GM12878 (cell line): ENCODE results near the gene FEZF2. TPM values are rescaled to one million over a fixed set of nuclear protein-coding genes. Genes with fewer than 3 reads are reported as not detected.

Experiments
- ATAC-seq: fragments of 200-7000 bp; cut with Tn5 transposase; 3 replicates; pipeline ENCODE4 v1.9.1; 2020; ENCODE audit warnings: mild to moderate bottlenecking, moderate library complexity
- Bru-seq: library from RNA; stranded (reverse); fragments of 400-500 nt; gene quantifications from one replicate; lab custom pipeline; 2021; lab: Mats Ljungman, UMichigan
- BruChase-seq, 2 experiments: library from RNA; stranded (reverse); fragments of 400-500 nt; gene quantifications; one replicate each; lab custom pipeline; 2021; lab: Mats Ljungman, UMichigan
- BruUV-seq: library from RNA; stranded (reverse); fragments of 400-500 nt; replicated peaks from 2 replicates; lab custom pipeline; 2021; lab: Mats Ljungman, UMichigan
- CTCF ChIA-PET: fragments of 300-600 bp; sonication (Branson Sonifier 250); formaldehyde crosslinking; extraction: SDS; loops from one replicate; lab custom pipeline; 2021; ENCODE audit warnings: inconsistent platforms; lab: Yijun Ruan, JAX
- POLR2A ChIA-PET: fragments of 350-600 bp; formaldehyde crosslinking; extraction: SDS; loops from one replicate; lab custom pipeline; 2021; ENCODE audit warnings: inconsistent platforms; lab: Charles Lee
- RAD21 ChIA-PET: fragments of 300-600 bp; sonication (Branson Sonifier 250); formaldehyde crosslinking; loops from one replicate; lab custom pipeline; 2023; ENCODE audit warnings: antibody characterized with exemption; ENCODE audit not compliant: unreplicated experiment; lab: Charles Lee
- SMC1A ChIA-PET: fragments of 300-600 bp; sonication (Branson Sonifier 250); formaldehyde crosslinking; loops from one replicate; lab custom pipeline; 2023; ENCODE audit not compliant: unreplicated experiment, uncharacterized antibody; lab: Charles Lee
- DNase-seq: peaks from one replicate; pipeline ENCODE4 v3.0.0-alpha.2; 2011; ENCODE audit warnings: low read depth, low spot score
- FAIRE-seq: peaks from 3 replicates; lab custom pipeline; 2011; peaks lifted over from hg19 to GRCh38; lab: Jason Lieb, UNC
- H2AFZ ChIP-seq: 2 replicates; pipeline ENCODE4 v1.6.0; 2011; ENCODE audit warnings: low read depth, low read length, control low read depth; ENCODE audit not compliant: control insufficient read depth
- H3K27ac ChIP-seq: 2 replicates; pipeline ENCODE4 v1.5.1; 2011; ENCODE audit warnings: control low read depth; ENCODE audit not compliant: control insufficient read depth, insufficient read depth
- H3K27me3 ChIP-seq, 2 experiments: replicated peaks in 1 of 2; 2 replicates each; pipeline versions ENCODE4 v1.6.0 to v1.6.1; 2011; ENCODE audit warnings: low read length in 1 of 2; ENCODE audit not compliant: control insufficient read depth in 2 of 2, insufficient read depth in 2 of 2
- H3K36me3 ChIP-seq, 2 experiments: 2 replicates each; pipeline ENCODE4 v1.5.1; 2011; ENCODE audit warnings: low read length in 1 of 2; ENCODE audit not compliant: control insufficient read depth in 2 of 2, insufficient read depth in 2 of 2
- H3K4me1 ChIP-seq: 2 replicates; pipeline ENCODE4 v1.6.1; 2011; ENCODE audit warnings: mild to moderate bottlenecking, low read length, moderate library complexity, mixed read lengths; ENCODE audit not compliant: control insufficient read depth, insufficient read depth
- H3K4me2 ChIP-seq: 2 replicates; pipeline ENCODE4 v1.6.0; 2011; ENCODE audit warnings: control low read depth; ENCODE audit not compliant: control insufficient read depth, insufficient read depth
- H3K4me3 ChIP-seq: fragments of 200-600 bp; sonication (generic); 2 replicates; pipeline ENCODE4 v1.5.1; 2016
- H3K79me2 ChIP-seq: 2 replicates; pipeline ENCODE4 v1.6.0; 2011; ENCODE audit warnings: low read length; ENCODE audit not compliant: control insufficient read depth, insufficient read depth
- H3K9ac ChIP-seq: 2 replicates; pipeline ENCODE4 v1.8.0; 2011; ENCODE audit warnings: low read length, control low read depth, mixed read lengths; ENCODE audit not compliant: control insufficient read depth, insufficient read depth
- H3K9me3 ChIP-seq: replicated peaks from 3 replicates; pipeline ENCODE4 v1.5.1; 2011; ENCODE audit warnings: mild to moderate bottlenecking, low read length; ENCODE audit not compliant: control insufficient read depth, insufficient read depth
- H4K20me1 ChIP-seq: 2 replicates; pipeline ENCODE4 v1.6.0; 2011; ENCODE audit not compliant: control insufficient read depth, insufficient read depth
- ATF7 ChIP-seq: fragments of 450-650 bp; IDR thresholded peaks from 2 replicates; pipeline ENCODE4 v1.6.1; 2016; ENCODE audit warnings: low read depth, mild to moderate bottlenecking
- BCL3 ChIP-seq: IDR thresholded peaks from 2 replicates; pipeline ENCODE4 v1.6.1; 2011; ENCODE audit warnings: borderline replicate concordance, low read depth, mild to moderate bottlenecking, moderate library complexity, low read length; ENCODE audit not compliant: insufficient read depth, poor library complexity, severe bottlenecking
- CBX3 ChIP-seq: fragments of 200-600 bp; sonication (generic); IDR thresholded peaks from 2 replicates; pipeline ENCODE4 v1.6.1; 2016; ENCODE audit warnings: low read depth, borderline replicate concordance
- CREM ChIP-seq: IDR thresholded peaks from 2 replicates; pipeline ENCODE4 v1.6.1; 2014; ENCODE audit warnings: antibody characterized with exemption, low read depth
- JUND ChIP-seq: IDR thresholded peaks from 2 replicates; pipeline ENCODE4 v1.6.1; 2012; ENCODE audit warnings: low read depth, mild to moderate bottlenecking, low read length, improper control_type of control experiment, moderate library complexity
- MEF2A ChIP-seq: IDR thresholded peaks from 2 replicates; pipeline ENCODE4 v1.6.1; 2011; ENCODE audit warnings: low read depth, mild to moderate bottlenecking, low read length, moderate library complexity; ENCODE audit not compliant: insufficient read depth
- NFXL1 ChIP-seq: fragments of 450-650 bp; IDR thresholded peaks from 2 replicates; pipeline ENCODE4 v1.6.1; 2017; ENCODE audit warnings: antibody characterized with exemption, mild to moderate bottlenecking, borderline replicate concordance
- RBBP5 ChIP-seq: fragments of 200-600 bp; sonication (generic); conservative IDR thresholded peaks from 2 replicates; pipeline ENCODE4 v1.6.1; 2016
- RELA ChIP-seq: fragments of 450-650 bp; IDR thresholded peaks from 2 replicates; pipeline ENCODE4 v1.8.0; 2014; ENCODE audit warnings: borderline replicate concordance; ENCODE audit not compliant: partially characterized antibody
- RUNX3 ChIP-seq: IDR thresholded peaks from 2 replicates; pipeline ENCODE4 v1.6.1; 2012; ENCODE audit warnings: low read length, inconsistent platforms
- SKIL ChIP-seq: fragments of 450-650 bp; IDR thresholded peaks from 2 replicates; pipeline ENCODE4 v1.6.1; 2017; ENCODE audit warnings: mild to moderate bottlenecking, low read depth, inconsistent platforms; ENCODE audit not compliant: poor library complexity, severe bottlenecking
- SPI1 ChIP-seq: IDR thresholded peaks from 2 replicates; pipeline ENCODE4 v1.6.1; 2011; ENCODE audit warnings: low read depth, mild to moderate bottlenecking, low read length, moderate library complexity, borderline replicate concordance; ENCODE audit not compliant: insufficient read depth
- SREBF2 ChIP-seq: IDR thresholded peaks from 2 replicates; pipeline ENCODE4 v1.6.1; 2012; ENCODE audit warnings: mild to moderate bottlenecking, low read length
- YY1 ChIP-seq: IDR thresholded peaks from 2 replicates; pipeline ENCODE4 v1.6.1; 2011; ENCODE audit warnings: low read depth, mild to moderate bottlenecking, low read length
- ZBTB4 ChIP-seq: fragments of 450-650 bp; formaldehyde crosslinking; IDR thresholded peaks from 2 replicates; pipeline ENCODE4 v1.4.0; 2022; ENCODE audit warnings: mild to moderate bottlenecking, moderate library complexity
- WGBS: methylation state at CpG from one replicate; pipeline ENCODE4 v1.1.6; 2016; ENCODE audit warnings: low lambda C conversion rate; ENCODE audit not compliant: insufficient replicate concordance, insufficient coverage; ENCODE audit errors: missing lambda C conversion rate; 5-methylcytosine and 5-hydroxymethylcytosine counted together
- in situ Hi-C: fragments of 300-500 bp; cut with MboI; formaldehyde crosslinking; loops from 9 replicates; pipeline ENCODE4 v1.14.3; 2018; ENCODE audit warnings: mixed read lengths
- intact Hi-C: fragments of 100-400 bp; cut with micrococcal nuclease; formaldehyde crosslinking; loops from one replicate; pipeline ENCODE4 v1.14.2; 2022; ENCODE audit not compliant: unreplicated experiment
- long read RNA-seq, 2 experiments: library from polyadenylated mRNA; unstranded; transcript quantifications; one replicate each; pipeline ENCODE4 v2.0.0, GENCODE V29; 2019 to 2020
- polyA minus RNA-seq, 3 experiments: library from RNA; depleted of rRNA, polyadenylated mRNA; stranded (reverse); fragments of >200 nt; gene quantifications; 2 replicates each; pipeline ENCODE4 v1.2.3, GENCODE V29; 2011
- polyA plus RNA-seq, 11 experiments: library from polyadenylated mRNA; depleted of rRNA in 4 of 11; unstranded in 6 of 11; stranded (reverse) in 5 of 11; fragments of >200 nt; fragmentation: Nextera tagmentation in 4 of 11; fragmentation: Illumina TruSeq in 1 of 11; extraction: Ambion mirVana in 4 of 11; extraction: Trizol in 1 of 11; gene quantifications; 1 replicate in 1 of 11; 2 replicates in 10 of 11; pipeline versions ENCODE4 v1.2.1 to v1.2.3, GENCODE V29; 2011 to 2016; ENCODE audit warnings: inconsistent platforms in 2 of 11, missing spikeins in 2 of 11, low read depth in 1 of 11
- total RNA-seq, 4 experiments: library from RNA; depleted of rRNA in 3 of 4; stranded (reverse); fragments of >200 nt in 3 of 4; fragmentation: Illumina TruSeq in 1 of 4; extraction: Trizol in 1 of 4; gene quantifications; 2 replicates each; pipeline versions ENCODE4 v1.2.1 to v1.2.3, GENCODE V29; 2013 to 2021

Gene FEZF2
- not detected in 2 replicates for total RNA-seq (2013; cell fraction: nucleolus; rRNA removed)
- not detected in 2 replicates for total RNA-seq (2014; rRNA removed)
- total RNA-seq (2014; rRNA removed; fragmentation: Illumina TruSeq; extraction: Trizol) = not detected in 2 replicates
- not detected in 2 replicates for total RNA-seq (2021)
- polyA plus RNA-seq (2011; ENCODE audit: low read depth) = not detected
- not detected in 2 replicates for polyA plus RNA-seq (2011; rRNA removed)
- not detected in 2 replicates for polyA plus RNA-seq (2011; cell fraction: cytosol; rRNA removed)
- polyA plus RNA-seq (2011; cell fraction: nucleus; rRNA removed) = not detected in 2 replicates
- polyA plus RNA-seq (2012) = not detected in 2 replicates
- not detected in 2 replicates for polyA plus RNA-seq (2014; fragmentation: Illumina TruSeq; extraction: Trizol)
- not detected for polyA plus RNA-seq (2014; fragmentation: Nextera tagmentation; extraction: Ambion mirVana)
- not detected in 2 replicates for polyA plus RNA-seq (2014; rRNA removed)
- polyA plus RNA-seq (2016; fragmentation: Nextera tagmentation; extraction: Ambion mirVana) = not detected
- polyA minus RNA-seq (2011; rRNA and poly(A)+ RNA removed) = not detected in 2 replicates
- not detected in 2 replicates for polyA minus RNA-seq (2011; cell fraction: cytosol; rRNA and poly(A)+ RNA removed)
- polyA minus RNA-seq (2011; cell fraction: nucleus; rRNA and poly(A)+ RNA removed) = not detected in 2 replicates
- Bru-seq, nascent RNA = not detected
- not detected for BruChase-seq, experiment 1, labeled RNA remaining after a 6-hour chase
- not detected for BruChase-seq, experiment 2, labeled RNA remaining after a 2-hour chase
- long read RNA-seq, experiment 1 = 0 reads
- long read RNA-seq, experiment 2 = 0 reads

GRCh38 chr3:62373215-62373614 is at the start of gene FEZF2:
TSS of gene FEZF2 (minus strand) at chr3:62373550. CDS start at chr3:62372868, 682 bp downstream.
- H3K4me2 ChIP-seq = no peak within 1 kb of the TSS
- ATAC-seq (no peak), FAIRE-seq (no peak), DNase-seq (no peak)
- H3K27me3 ChIP-seq = peaks cover 6 to 9% of the 10 kb centered on the region in 2 experiments
- no peaks in the 10 kb centered on the region for H3K79me2 ChIP-seq
- no TSS peak for BruUV-seq
- H3K36me3 ChIP-seq = no peaks in the 10 kb centered on the region
- POLR2A ChIA-PET = no interaction called here
- H3K9me3 ChIP-seq = no peaks in the 10 kb centered on the region
- H4K20me1 ChIP-seq = no peaks in the 10 kb centered on the region
- H3K4me3 ChIP-seq = no peak within 1 kb of the TSS
- in situ Hi-C loops (no loop called here), intact Hi-C loops (no loop called here)
- no peak within 1 kb of the TSS for H3K9ac ChIP-seq
- no peak within 1 kb of the TSS for H2AFZ ChIP-seq
- no peak within 1 kb of the TSS for H3K27ac ChIP-seq
- SMC1A ChIA-PET = no interaction called here
- no peaks in the 10 kb centered on the region for H3K4me1 ChIP-seq
- RAD21 ChIA-PET = no interaction called here
- CTCF ChIA-PET = no interaction called here
- whole genome bisulfite sequencing = 20% methylated on average over 22 of the region's 28 CpGs
- no peak for TF ChIP-seq CBX3
- no peak for TF ChIP-seq RELA
- no peak for TF ChIP-seq NFXL1
- no peak for TF ChIP-seq SPI1
- TF ChIP-seq CREM = no peak
- no peak for TF ChIP-seq YY1
- TF ChIP-seq JUND = no peak
- no peak for TF ChIP-seq RBBP5
- TF ChIP-seq SKIL = no peak
- no peak for TF ChIP-seq ATF7
- no peak for TF ChIP-seq MEF2A
- no peak for TF ChIP-seq ZBTB4 (CRISPR knock-in tag)
- no peak for TF ChIP-seq BCL3
- TF ChIP-seq SREBF2 = no peak
- no peak for TF ChIP-seq RUNX3
